ENCODE measurements around the gene NCAPD3. TPM values are rescaled to one million over a fixed set of nuclear protein-coding genes. Genes with fewer than 3 reads are reported as not detected.
A peak's percentile ranks its signal among the peaks of the same experiment; 100 is the strongest.

NCAPD3 gene
- total and polyA plus RNA-seq, 2 of the 13 experiments (the other 11 are each of a cell fraction or from before 2014, with no cell fraction given), result 20.7 to 25.6 TPM

DNA sequence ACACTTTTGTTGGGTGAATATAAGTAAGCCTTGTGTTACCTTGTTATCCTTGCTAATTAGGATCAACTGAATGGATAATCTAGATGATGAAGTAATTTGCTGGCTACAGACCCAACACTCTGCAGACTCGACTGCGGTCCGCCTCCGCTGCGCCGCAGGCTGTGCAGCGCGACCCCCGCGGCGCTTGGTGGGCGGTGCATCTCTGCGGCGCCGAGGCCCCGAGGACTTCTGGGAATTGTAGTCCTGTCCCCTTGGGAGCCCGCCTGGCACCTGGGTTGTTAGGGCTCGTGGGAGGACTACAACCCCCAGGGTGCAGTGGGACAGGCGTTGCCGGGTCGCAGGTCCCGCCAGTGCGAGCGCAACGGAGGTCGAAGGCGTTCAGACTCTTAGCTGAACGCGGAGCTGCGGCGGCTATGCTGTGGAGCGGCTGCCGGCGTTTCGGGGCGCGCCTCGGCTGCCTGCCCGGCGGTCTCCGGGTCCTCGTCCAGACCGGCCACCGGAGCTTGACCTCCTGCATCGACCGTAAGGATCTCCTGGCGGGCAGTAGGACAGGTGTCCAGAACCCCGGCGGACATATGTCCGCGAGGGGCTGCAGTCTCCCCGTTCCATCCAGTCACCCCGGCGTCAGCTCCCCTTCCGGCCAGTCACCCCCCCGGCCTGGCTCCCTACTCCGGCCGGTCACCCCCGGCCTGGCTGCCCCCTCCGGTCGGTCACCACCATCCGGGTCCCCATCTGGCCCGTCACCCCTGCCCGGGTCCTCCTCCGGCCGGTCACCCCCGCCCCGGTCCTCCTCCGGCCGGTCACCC, 29.6 kb upstream of the NCAPD3 start, which contains the start of the genes ACAD8 and THYN1 (continued):
- TF ChIP-seq, protein P1, sequence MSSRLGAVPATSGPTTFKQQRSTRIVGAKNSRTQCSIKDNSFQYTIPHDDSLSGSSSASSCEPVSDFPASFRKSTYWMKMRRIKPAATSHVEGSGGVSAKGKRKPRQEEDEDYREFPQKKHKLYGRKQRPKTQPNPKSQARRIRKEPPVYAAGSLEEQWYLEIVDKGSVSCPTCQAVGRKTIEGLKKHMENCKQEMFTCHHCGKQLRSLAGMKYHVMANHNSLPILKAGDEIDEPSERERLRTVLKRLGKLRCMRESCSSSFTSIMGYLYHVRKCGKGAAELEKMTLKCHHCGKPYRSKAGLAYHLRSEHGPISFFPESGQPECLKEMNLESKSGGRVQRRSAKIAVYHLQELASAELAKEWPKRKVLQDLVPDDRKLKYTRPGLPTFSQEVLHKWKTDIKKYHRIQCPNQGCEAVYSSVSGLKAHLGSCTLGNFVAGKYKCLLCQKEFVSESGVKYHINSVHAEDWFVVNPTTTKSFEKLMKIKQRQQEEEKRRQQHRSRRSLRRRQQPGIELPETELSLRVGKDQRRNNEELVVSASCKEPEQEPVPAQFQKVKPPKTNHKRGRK (CRISPR knock-in tag; IDR thresholded peaks at IDR 0.05), result no peak
- TF ChIP-seq ZNF572 (CRISPR knock-in tag; IDR thresholded peaks at IDR 0.05) (no peak), MIXL1 (CRISPR knock-in tag; IDR thresholded peaks at IDR 0.05) (peak; percentile 62), ZNF737 (CRISPR knock-in tag; IDR thresholded peaks at IDR 0.05; ENCODE audit: borderline replicate concordance) (no peak), ZBTB20 (CRISPR knock-in tag; IDR thresholded peaks at IDR 0.05; ENCODE audit: borderline replicate concordance, low read depth) (no peak), ELF1 (CRISPR knock-in tag; IDR thresholded peaks at IDR 0.05) (peak; percentile 76), KAT2B (IDR thresholded peaks at IDR 0.05; ENCODE audit: borderline replicate concordance, low read depth, low read length) (no peak), POLR2G (IDR thresholded peaks at IDR 0.05; ENCODE audit: low read depth, low read length) (peak; percentile 82), HMG20B (CRISPR knock-in tag; conservative IDR thresholded peaks at IDR 0.05) (no peak), SYNCRIP (IDR thresholded peaks at IDR 0.05; ENCODE audit: insufficient read depth, low read depth, low read length) (no peak), ZSCAN9 (CRISPR knock-in tag; IDR thresholded peaks at IDR 0.05; ENCODE audit: borderline replicate concordance) (0 out of 2 replicates have a peak, but pooled peaks have one; percentile 9), CCDC6 (CRISPR knock-in tag; IDR thresholded peaks at IDR 0.05) (no peak), ARHGAP35 (CRISPR knock-in tag; IDR thresholded peaks at IDR 0.05; ENCODE audit: borderline replicate concordance) (no peak; the same call in 1 of the 2 replicates), ZNF766 (CRISPR knock-in tag; IDR thresholded peaks at IDR 0.05; ENCODE audit: borderline replicate concordance) (no peak), CAMTA2 (CRISPR knock-in tag; IDR thresholded peaks at IDR 0.05; ENCODE audit: borderline replicate concordance) (no peak), ZNF562 (CRISPR knock-in tag; IDR thresholded peaks at IDR 0.05; ENCODE audit: borderline replicate concordance) (no peak), ZNF891 (CRISPR knock-in tag; IDR thresholded peaks at IDR 0.05) (0 out of 2 replicates have a peak, but pooled peaks have one; percentile 27), KDM3A (CRISPR knock-in tag; IDR thresholded peaks at IDR 0.05; ENCODE audit: low read depth) (peak; percentile 77; the same call in 1 of the 2 replicates), GTF2F1 (IDR thresholded peaks at IDR 0.05; ENCODE audit: low read length) (no peak), ZNF432 (CRISPR knock-in tag; IDR thresholded peaks at IDR 0.05; ENCODE audit: borderline replicate concordance) (no peak), ZNF788 (CRISPR knock-in tag; IDR thresholded peaks at IDR 0.05; ENCODE audit: borderline replicate concordance) (no peak; the same call in 1 of the 2 replicates), HOXA9 (CRISPR knock-in tag; IDR thresholded peaks at IDR 0.05; ENCODE audit: borderline replicate concordance) (no peak), JDP2 (CRISPR knock-in tag; IDR thresholded peaks at IDR 0.05; ENCODE audit: borderline replicate concordance) (no peak)
- TF ChIP-seq, protein P2, sequence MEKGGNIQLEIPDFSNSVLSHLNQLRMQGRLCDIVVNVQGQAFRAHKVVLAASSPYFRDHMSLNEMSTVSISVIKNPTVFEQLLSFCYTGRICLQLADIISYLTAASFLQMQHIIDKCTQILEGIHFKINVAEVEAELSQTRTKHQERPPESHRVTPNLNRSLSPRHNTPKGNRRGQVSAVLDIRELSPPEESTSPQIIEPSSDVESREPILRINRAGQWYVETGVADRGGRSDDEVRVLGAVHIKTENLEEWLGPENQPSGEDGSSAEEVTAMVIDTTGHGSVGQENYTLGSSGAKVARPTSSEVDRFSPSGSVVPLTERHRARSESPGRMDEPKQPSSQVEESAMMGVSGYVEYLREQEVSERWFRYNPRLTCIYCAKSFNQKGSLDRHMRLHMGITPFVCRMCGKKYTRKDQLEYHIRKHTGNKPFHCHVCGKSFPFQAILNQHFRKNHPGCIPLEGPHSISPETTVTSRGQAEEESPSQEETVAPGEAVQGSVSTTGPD (CRISPR knock-in tag; IDR thresholded peaks at IDR 0.05), result no peak
- TF ChIP-seq, protein P3, sequence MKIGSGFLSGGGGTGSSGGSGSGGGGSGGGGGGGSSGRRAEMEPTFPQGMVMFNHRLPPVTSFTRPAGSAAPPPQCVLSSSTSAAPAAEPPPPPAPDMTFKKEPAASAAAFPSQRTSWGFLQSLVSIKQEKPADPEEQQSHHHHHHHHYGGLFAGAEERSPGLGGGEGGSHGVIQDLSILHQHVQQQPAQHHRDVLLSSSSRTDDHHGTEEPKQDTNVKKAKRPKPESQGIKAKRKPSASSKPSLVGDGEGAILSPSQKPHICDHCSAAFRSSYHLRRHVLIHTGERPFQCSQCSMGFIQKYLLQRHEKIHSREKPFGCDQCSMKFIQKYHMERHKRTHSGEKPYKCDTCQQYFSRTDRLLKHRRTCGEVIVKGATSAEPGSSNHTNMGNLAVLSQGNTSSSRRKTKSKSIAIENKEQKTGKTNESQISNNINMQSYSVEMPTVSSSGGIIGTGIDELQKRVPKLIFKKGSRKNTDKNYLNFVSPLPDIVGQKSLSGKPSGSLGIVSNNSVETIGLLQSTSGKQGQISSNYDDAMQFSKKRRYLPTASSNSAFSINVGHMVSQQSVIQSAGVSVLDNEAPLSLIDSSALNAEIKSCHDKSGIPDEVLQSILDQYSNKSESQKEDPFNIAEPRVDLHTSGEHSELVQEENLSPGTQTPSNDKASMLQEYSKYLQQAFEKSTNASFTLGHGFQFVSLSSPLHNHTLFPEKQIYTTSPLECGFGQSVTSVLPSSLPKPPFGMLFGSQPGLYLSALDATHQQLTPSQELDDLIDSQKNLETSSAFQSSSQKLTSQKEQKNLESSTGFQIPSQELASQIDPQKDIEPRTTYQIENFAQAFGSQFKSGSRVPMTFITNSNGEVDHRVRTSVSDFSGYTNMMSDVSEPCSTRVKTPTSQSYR (CRISPR knock-in tag; IDR thresholded peaks at IDR 0.05; ENCODE audit: borderline replicate concordance), result no peak
